ENCODE measurements around the gene PRKAB2. TPM values are rescaled to one million over a fixed set of nuclear protein-coding genes. Genes with fewer than 3 reads are reported as not detected.

PRKAB2 gene
- total RNA-seq, 1 donor from 2014 or later = 49.0 TPM

DNA sequence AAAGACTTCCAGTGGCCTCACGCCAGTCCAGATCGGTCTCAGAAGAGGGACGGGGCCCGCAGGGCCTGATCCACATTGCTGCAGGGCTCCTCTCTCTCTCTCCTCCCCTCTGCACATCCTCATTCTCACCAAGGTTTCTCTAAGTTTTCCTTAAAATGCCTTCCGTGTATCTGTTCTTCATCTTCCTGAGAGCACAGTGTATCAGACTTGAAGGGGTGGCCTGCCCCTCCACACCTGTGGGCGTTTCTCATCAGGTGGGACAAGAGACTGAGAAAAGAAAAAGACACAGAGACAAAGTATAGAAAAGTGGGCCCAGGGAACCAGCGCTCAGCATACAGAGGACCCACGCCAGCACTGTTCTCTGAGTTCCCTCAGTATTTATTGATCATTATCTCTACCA, 66.4 kb downstream of the PRKAB2 start:
- H2AFZ ChIP-seq (ENCODE audit: low read depth, low read length) = no peak overlapping the region
- peaks cover 10% of the 10 kb centered on the region for H3K27me3 Mint-ChIP-seq (ENCODE audit: low read depth, unreplicated experiment)
- H3K4me2 ChIP-seq (ENCODE audit: low read length) = no peak overlapping the region
- no peak overlapping the region for H3K9ac ChIP-seq (ENCODE audit: low read length)
- DNase-seq (ENCODE audit: low read depth) = no peak
- TF ChIP-seq, protein P1, sequence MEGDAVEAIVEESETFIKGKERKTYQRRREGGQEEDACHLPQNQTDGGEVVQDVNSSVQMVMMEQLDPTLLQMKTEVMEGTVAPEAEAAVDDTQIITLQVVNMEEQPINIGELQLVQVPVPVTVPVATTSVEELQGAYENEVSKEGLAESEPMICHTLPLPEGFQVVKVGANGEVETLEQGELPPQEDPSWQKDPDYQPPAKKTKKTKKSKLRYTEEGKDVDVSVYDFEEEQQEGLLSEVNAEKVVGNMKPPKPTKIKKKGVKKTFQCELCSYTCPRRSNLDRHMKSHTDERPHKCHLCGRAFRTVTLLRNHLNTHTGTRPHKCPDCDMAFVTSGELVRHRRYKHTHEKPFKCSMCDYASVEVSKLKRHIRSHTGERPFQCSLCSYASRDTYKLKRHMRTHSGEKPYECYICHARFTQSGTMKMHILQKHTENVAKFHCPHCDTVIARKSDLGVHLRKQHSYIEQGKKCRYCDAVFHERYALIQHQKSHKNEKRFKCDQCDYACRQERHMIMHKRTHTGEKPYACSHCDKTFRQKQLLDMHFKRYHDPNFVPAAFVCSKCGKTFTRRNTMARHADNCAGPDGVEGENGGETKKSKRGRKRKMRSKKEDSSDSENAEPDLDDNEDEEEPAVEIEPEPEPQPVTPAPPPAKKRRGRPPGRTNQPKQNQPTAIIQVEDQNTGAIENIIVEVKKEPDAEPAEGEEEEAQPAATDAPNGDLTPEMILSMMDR (IDR thresholded peaks at IDR 0.05; ENCODE audit: insufficient read depth, low read depth, low read length) = no peak
- no peak for TF ChIP-seq EZH2 (IDR thresholded peaks at IDR 0.05; ENCODE audit: insufficient read depth, low read length)
- no peaks in the 10 kb centered on the region for H4K20me1 ChIP-seq (ENCODE audit: insufficient read depth, low read length)
- no peak overlapping the region for H3K27ac ChIP-seq (ENCODE audit: low read depth, low read length)
- no peaks in the 10 kb centered on the region for H3K4me1 Mint-ChIP-seq (ENCODE audit: low read depth, unreplicated experiment)
- peaks cover 5% of the 10 kb centered on the region for H3K9me3 Mint-ChIP-seq (ENCODE audit: unreplicated experiment)
- no peak overlapping the region for H3K27ac Mint-ChIP-seq (ENCODE audit: unreplicated experiment)
- peaks cover 2% of the 10 kb centered on the region for H3K36me3 Mint-ChIP-seq (ENCODE audit: low read depth, unreplicated experiment)
- H3K27me3 ChIP-seq (ENCODE audit: insufficient read depth, low read length) = no peaks in the 10 kb centered on the region
- no peaks in the 10 kb centered on the region for H3K4me1 ChIP-seq (ENCODE audit: insufficient read depth, low read length)
- no peak overlapping the region for H3K4me3 ChIP-seq (ENCODE audit: insufficient read depth, low read depth, low read length)
- H3K9me3 ChIP-seq (ENCODE audit: insufficient read depth, low read depth, low read length) = no peaks in the 10 kb centered on the region
- no peak for FAIRE-seq
- H3K4me3 Mint-ChIP-seq (ENCODE audit: unreplicated experiment) = no peak overlapping the region
- no peaks in the 10 kb centered on the region for H3K79me2 ChIP-seq (ENCODE audit: insufficient read depth, low read length)
- no peaks in the 10 kb centered on the region for H3K36me3 ChIP-seq (ENCODE audit: insufficient read depth, low read length)

Other genes with a start within 250 kb of the PRKAB2 start
- 7.7 and 7.9 TPM in 2 replicates for gene NBPF12, start 234.1 kb downstream of the PRKAB2 start, total RNA-seq
- gene FMO5, start 52.9 kb upstream of the PRKAB2 start, total RNA-seq = 1.0 and 1.3 TPM in 2 replicates
- 39.8 and 44.2 TPM in 2 replicates for gene CHD1L, start 70.2 kb upstream of the PRKAB2 start, total RNA-seq

Measured in astrocyte (in vitro differentiated cells and primary cell).